VCaP (cell line): ENCODE data around the gene AQR.

Source experiments
- H3K27ac ChIP-seq: fragments of 450-650 bp; 2 replicates; pipeline ENCODE4 v1.5.1; 2017
- CTCF ChIP-seq: fragments of 450-650 bp; conservative IDR thresholded peaks from 2 replicates; pipeline ENCODE4 v1.5.1; 2017; ENCODE audit warnings: mild to moderate bottlenecking, moderate library complexity

Gene AQR

GRCh38 chr15:34893967-34894366 lies 75.6 kb downstream of the AQR start:
- no peak overlapping the region for H3K27ac ChIP-seq
- TF ChIP-seq CTCF: no peak

- no peak overlapping the region for H3K27ac ChIP-seq
- TF ChIP-seq CTCF: no peak
Measured at GRCh38 chr15:34892963-34893591, 76.5 kb downstream of the AQR start.

GRCh38 chr15:34890424-34890823 lies 79.1 kb downstream of the AQR start:
- TF ChIP-seq CTCF: no peak
- H3K27ac ChIP-seq: no peak overlapping the region

- TF ChIP-seq CTCF: no peak
- no peak overlapping the region for H3K27ac ChIP-seq
Measured at GRCh38 chr15:34889476-34889875, 80.1 kb downstream of the AQR start.

GRCh38 chr15:34886134-34886533 lies 83.4 kb downstream of the AQR start:
- no peak for TF ChIP-seq CTCF

GRCh38 chr15:34883633-34884032 lies 85.9 kb downstream of the AQR start:
- no peak overlapping the region for H3K27ac ChIP-seq
- no peak for TF ChIP-seq CTCF

More at GRCh38 chr15:34886134-34886533, 83.4 kb downstream of the AQR start:
- no peak overlapping the region for H3K27ac ChIP-seq

- H3K27ac ChIP-seq: no peak overlapping the region
- no peak for TF ChIP-seq CTCF
Measured at GRCh38 chr15:34883042-34883441, 86.5 kb downstream of the AQR start.
